GM21390 (cell line): Measurements from ENCODE around the gene AK5.

Experiments used
- ATAC-seq: cut with Tn5 transposase; IDR thresholded peaks from one replicate; pipeline ENCODE4 v1.9.1; 2021; ENCODE audit not compliant: unreplicated experiment

AK5 gene

DNA sequence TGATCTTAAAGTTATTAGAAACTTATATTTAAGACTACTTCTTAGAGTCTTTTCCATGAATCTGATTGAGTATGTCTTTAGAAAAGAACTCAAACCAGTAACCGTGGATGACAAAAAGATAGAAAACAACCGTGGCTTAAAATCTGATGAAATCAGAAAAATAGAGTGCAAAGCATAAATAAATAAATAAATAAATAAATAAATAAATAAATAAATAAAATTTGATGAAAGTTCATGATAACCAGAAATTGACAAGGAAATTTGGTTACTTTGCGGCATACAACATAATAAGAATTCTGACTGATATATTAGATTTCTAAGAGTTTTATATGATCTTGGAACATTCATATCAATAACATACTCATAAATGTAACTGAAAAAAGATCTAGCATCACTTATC lies 152.1 kb downstream of the AK5 start:
- no peak for ATAC-seq

DNA sequence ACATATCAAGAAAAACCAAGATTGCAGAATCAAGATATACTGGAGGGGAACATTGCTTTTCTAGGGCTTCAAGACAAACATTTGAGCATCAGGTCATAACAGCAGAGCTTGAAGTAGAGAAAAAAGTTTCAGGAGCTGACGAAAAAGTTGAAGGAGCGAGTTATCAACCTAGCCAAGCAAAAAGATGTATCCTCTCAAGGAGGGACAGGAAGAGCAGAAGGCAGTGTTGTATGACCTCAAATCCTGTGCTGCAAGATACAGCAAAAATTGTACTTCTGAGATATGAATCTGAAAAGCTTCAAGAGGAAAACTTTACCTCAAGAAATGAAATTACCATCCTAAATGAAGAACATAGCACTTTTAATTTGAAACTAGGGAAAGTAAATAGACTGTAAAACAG lies 153.1 kb downstream of the AK5 start:
- ATAC-seq, result no peak

DNA sequence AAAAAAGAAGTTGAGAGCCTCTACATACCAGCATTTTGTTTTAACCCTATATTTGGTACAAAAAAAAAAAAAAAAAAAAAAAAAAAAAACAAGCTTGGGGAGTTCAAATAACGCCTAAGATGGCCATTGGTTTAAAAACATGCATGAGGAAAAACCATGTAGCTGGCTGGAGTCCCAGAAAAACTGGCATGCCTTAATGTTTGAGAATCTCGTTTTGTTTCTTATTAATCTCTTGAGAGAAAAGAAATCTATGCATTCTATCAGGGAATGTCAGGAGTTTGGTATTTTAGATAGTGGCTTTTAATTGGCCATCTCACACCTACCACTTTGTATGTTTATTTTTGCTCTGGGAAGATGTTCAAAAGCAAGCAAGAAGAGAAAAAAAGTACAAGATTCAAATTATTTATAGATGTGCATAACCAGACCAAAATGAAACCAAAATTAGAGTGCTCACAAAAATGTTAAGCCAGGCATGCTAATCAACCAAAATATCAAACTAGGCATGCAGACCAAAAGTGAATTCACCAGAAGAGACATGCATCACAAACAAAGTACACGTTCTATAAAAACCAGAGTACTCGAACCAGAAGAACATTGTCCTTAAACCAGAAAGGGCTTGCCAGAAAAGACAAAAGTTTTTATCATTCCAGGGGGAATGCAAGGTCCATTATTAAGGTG lies 156.6 kb downstream of the AK5 start:
- ATAC-seq, result no peak

GRCh38 chr1:77446841-77447555 lies 165.2 kb downstream of the AK5 start:
- ATAC-seq, result no peak

DNA sequence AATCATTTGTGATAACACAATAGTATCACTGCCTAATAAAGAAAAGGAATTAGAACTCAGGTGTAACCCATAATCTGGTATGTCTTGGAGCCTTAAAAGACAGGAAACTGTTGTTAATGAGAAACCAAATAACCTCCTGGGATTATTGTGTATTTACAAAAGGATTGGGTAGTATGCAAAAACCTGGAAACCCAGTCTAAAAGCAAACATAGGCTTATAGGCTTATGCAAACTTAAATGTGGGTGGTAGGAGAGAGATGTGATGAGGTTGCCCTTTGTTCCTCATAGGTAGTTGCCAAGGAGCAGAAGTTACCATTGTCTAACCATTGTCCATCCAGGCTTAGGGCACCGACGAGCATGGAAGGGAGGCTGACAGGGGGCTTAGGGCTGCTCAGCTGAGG lies 165.8 kb downstream of the AK5 start:
- ATAC-seq, result no peak

- no peak for ATAC-seq
These were observed 178.1 kb downstream of the AK5 start for GRCh38 chr1:77459881-77460280.

GRCh38 chr1:77461691-77462090 lies 179.9 kb downstream of the AK5 start:
- ATAC-seq, result no peak

DNA sequence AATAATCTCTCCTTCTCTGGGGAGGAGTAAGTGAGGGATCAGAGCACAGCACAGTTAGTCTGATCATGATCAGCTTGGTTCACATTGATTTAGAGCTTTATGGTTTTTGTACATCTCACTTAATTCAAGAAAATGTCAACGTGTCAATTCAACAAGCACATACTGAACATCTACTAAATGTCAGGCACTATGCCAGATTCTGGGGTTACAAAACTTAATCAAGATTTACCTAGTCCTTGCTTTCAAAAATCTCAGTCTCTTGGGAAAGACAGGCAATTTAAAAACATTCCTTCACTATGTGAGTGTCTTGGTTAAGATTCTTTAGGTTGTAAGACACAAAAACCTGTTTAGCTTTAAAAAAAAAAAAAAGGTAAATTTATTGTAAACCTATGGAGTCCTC lies 181.4 kb downstream of the AK5 start:
- no peak for ATAC-seq

DNA sequence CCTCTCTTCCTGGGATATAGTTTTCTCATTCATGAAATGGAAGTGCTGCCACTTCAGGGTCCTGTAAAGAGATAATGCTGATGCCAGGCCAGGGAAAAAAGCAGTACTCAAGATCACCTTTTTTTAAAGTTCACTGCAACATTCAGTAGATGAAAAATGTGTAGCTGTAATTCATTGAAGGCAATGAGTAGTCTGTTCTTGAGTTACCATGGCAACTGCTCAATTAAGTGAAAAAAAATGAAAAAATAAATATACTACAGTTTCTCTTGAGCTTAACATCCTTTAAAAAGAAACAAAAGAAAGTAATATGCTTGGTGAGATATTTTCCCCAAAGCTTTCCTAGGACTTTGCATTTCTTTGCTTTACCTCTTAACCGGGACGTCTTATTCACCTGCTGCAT lies 183.3 kb downstream of the AK5 start:
- no peak for ATAC-seq

DNA sequence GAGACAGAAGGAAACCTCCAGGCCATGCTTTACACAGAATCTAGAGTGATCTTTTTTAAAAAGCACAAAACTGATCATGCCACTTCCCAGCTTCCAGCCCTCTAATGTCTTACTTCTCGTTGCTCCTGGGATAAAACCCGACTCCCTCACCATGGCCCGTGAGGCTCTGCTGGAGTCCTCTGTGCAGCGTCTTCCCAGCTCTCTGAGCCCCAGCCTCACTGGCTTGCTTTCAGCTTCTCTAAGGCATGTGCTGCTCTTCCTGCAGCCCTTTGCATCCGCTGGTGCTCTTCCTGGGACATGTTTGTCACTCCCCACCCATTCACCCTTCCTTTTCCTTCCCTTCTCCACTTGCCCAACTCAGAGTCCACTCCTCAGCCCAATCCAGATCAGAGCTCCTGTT lies 184.1 kb downstream of the AK5 start:
- no peak for ATAC-seq

- no peak for ATAC-seq
These were observed 185.3 kb downstream of the AK5 start for GRCh38 chr1:77467021-77467595.

- ATAC-seq, result no peak
These were observed 185.9 kb downstream of the AK5 start for GRCh38 chr1:77467741-77468140.

- no peak for ATAC-seq
These were observed 186.6 kb downstream of the AK5 start for GRCh38 chr1:77468257-77468948.

GRCh38 chr1:77468949-77469710 lies 187.3 kb downstream of the AK5 start:
- no peak for ATAC-seq

GRCh38 chr1:77471691-77472090 lies 189.9 kb downstream of the AK5 start:
- ATAC-seq, result no peak

- no peak for ATAC-seq
These were observed 191.9 kb downstream of the AK5 start for GRCh38 chr1:77473690-77474089.

DNA sequence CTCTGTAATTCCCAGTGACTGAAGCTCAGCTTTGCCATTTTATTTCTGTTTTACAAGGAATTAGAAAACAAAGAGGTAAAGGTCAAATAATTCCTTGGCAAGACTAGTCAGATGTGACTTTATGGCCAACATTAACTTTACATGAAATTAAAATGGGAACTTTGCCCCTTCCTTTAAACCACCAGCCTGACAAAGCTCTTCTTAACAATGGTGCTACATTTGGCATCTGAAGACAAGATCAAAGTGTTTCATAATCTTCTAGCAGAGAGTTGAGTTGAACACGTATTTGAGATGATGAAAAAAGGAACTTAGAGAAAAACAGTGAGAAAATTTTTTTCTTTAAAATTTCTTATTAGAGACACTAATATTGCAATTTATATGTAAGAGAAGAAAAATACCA lies 193.8 kb downstream of the AK5 start:
- no peak for ATAC-seq

GRCh38 chr1:77476475-77476874 lies 194.7 kb downstream of the AK5 start:
- no peak for ATAC-seq

DNA sequence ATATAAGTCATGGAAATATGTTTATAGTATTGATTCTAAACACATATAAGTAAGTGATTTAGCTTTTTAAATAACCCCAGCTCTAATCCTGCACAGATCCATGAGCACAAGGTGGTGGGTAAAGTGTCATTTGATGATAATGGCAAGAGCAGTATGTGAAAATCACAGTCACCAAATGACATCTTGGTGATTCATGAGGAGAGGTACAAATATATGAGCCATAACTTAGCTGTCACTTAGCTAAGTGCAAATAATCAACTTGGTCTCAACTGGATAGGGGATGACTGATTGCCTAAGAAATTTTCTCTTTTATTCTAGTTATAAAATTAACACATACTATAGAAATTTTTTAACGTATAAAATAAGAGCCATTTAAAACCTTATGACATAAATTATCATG lies 202.5 kb downstream of the AK5 start:
- ATAC-seq, result no peak

DNA sequence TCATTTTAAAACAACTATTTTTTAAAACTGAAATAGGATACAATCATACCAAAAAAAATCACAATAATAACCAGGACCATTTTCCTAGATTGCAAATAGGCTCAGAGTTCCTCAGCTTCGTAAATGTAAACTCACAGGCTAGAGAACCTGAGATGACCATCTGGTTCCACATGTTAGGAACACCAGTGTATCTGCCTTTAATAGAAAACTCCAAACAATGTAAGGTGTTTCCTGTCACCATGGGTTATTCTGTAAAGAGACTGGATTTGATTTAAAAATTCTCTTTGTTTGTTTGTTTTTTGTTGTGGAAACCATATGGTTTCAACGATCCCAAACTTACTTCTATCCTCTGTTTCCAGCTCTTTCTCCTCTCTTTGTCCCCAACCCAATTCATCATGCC lies 203.1 kb downstream of the AK5 start:
- no peak for ATAC-seq

DNA sequence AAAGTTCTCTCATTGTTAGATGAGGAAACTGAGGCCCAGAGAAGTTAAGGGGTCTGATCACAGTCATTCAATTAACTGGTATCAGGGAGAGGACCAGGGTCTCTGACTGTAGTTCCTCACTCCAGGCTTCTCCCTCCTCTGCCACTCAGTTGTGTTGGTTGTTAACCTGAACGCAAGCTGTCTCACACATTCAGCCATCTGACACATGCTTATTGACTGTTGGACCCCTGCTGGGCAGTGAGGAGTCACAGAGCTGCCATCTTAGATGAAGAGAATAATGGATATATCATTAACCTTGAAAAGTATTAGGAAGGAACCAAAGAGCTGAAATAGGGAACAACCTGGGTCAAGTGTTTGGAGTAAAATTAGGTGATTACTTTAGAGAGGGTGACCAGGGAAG lies 205.8 kb downstream of the AK5 start:
- ATAC-seq, result no peak
